Bronchial epithelial cell (primary cell): Measurements from ENCODE around the gene SEMA5B. TPM values are rescaled to one million over a fixed set of nuclear protein-coding genes. Genes with fewer than 3 reads are reported as not detected.
A peak's percentile ranks its signal among the peaks of the same experiment; 100 is the strongest.

ENCODE experiments used
- DNase-seq: peaks from one replicate; pipeline ENCODE4 v3.0.0-alpha.2; 2010; ENCODE audit warnings: low read depth
- FAIRE-seq: peaks from 2 replicates; lab custom pipeline; 2011; peaks lifted over from hg19 to GRCh38; lab: Jason Lieb, UNC
- H3K27me3 ChIP-seq: 2 replicates; pipeline ENCODE4 v1.5.1; 2011; ENCODE audit warnings: low read length; ENCODE audit not compliant: control insufficient read depth, insufficient read depth
- H3K36me3 ChIP-seq: 2 replicates; pipeline ENCODE4 v1.5.1; 2011; ENCODE audit warnings: low read length; ENCODE audit not compliant: control insufficient read depth, insufficient read depth
- H3K4me3 ChIP-seq: 2 replicates; pipeline ENCODE4 v1.5.1; 2011; ENCODE audit warnings: mild to moderate bottlenecking, low read depth, low read length, control low read depth
- total RNA-seq: library from RNA; depleted of rRNA; stranded (reverse); fragments of >200 nt; gene quantifications from 2 replicates; pipeline ENCODE4 v1.2.1, GENCODE V29; 2014
- TF ChIP-seq, protein P1 (sequence below): IDR thresholded peaks from 2 replicates; pipeline ENCODE4 v1.5.1; 2011; ENCODE audit warnings: mild to moderate bottlenecking, moderate library complexity, low read length, control low read depth, inconsistent platforms; ENCODE audit not compliant: insufficient read depth, severe bottlenecking

Gene SEMA5B
- total RNA-seq, 1 donor from 2014 or later = under 0.01 TPM

DNA sequence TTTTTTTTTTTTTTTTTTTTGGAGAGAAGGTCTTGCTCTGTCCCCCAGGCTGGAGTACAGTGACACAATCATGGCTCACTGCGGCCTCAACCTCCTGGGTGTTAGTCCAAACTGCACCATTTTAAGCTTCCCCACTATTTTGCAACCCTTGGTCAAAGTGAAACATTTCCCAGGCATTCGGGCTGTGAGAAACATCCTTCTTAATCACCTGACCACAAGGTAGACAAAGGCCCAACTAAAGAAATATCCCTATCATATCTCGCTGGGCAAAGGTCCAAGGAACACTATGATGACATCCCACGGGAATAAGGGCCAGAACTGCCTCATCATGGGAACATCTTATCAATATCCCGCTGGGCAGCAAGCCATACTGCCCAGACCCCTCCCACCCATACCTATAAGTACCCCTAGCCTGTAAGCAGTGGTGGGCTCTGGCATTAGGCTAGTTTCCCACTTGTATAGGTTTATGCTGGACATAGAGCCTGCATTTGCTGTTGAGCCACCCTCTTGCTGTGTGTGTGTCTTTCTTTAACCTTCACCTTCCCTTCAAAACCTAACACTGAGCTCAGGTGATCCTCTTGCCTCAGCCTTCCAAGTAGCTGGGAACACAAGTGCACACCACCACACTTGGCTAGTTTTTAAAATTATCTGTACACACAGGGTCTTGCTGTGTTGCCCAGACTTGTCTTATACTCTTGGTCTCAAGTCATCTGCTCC is 95.2 kb downstream of the SEMA5B start:
- Histone ChIP-seq H3K27me3 (no peaks in the 10 kb centered on the region), H3K4me3 (no peak overlapping the region), H3K36me3 (no peaks in the 10 kb centered on the region)
- FAIRE-seq (no peak), DNase-seq (peak; percentile 99)
- TF ChIP-seq, protein P1, sequence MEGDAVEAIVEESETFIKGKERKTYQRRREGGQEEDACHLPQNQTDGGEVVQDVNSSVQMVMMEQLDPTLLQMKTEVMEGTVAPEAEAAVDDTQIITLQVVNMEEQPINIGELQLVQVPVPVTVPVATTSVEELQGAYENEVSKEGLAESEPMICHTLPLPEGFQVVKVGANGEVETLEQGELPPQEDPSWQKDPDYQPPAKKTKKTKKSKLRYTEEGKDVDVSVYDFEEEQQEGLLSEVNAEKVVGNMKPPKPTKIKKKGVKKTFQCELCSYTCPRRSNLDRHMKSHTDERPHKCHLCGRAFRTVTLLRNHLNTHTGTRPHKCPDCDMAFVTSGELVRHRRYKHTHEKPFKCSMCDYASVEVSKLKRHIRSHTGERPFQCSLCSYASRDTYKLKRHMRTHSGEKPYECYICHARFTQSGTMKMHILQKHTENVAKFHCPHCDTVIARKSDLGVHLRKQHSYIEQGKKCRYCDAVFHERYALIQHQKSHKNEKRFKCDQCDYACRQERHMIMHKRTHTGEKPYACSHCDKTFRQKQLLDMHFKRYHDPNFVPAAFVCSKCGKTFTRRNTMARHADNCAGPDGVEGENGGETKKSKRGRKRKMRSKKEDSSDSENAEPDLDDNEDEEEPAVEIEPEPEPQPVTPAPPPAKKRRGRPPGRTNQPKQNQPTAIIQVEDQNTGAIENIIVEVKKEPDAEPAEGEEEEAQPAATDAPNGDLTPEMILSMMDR = no peak

DNA sequence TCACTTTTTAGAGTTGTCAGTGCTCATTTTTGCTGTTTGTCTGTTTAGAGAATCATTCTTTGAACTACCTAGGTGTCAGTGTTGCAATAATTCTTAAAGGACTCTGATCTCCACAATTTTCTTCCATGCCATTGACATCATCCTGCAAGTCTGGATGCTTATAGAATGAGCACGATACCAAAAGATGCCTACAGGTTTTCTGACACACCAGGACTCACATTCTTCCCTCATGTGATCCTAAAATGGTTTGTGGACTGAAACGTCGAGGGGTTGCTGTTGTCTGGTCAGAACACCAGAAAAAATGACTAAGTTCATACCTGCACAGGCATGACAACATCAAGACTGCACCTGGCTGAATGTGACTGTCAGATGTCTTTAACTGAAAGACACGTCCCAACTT is 95.9 kb downstream of the SEMA5B start:
- DNase-seq = peak; percentile 100
- H3K36me3 ChIP-seq = no peaks in the 10 kb centered on the region
- H3K27me3 ChIP-seq = no peaks in the 10 kb centered on the region
- TF ChIP-seq, protein P1 = no peak
- no peak overlapping the region for H3K4me3 ChIP-seq
- peak; percentile 91 for FAIRE-seq

DNA sequence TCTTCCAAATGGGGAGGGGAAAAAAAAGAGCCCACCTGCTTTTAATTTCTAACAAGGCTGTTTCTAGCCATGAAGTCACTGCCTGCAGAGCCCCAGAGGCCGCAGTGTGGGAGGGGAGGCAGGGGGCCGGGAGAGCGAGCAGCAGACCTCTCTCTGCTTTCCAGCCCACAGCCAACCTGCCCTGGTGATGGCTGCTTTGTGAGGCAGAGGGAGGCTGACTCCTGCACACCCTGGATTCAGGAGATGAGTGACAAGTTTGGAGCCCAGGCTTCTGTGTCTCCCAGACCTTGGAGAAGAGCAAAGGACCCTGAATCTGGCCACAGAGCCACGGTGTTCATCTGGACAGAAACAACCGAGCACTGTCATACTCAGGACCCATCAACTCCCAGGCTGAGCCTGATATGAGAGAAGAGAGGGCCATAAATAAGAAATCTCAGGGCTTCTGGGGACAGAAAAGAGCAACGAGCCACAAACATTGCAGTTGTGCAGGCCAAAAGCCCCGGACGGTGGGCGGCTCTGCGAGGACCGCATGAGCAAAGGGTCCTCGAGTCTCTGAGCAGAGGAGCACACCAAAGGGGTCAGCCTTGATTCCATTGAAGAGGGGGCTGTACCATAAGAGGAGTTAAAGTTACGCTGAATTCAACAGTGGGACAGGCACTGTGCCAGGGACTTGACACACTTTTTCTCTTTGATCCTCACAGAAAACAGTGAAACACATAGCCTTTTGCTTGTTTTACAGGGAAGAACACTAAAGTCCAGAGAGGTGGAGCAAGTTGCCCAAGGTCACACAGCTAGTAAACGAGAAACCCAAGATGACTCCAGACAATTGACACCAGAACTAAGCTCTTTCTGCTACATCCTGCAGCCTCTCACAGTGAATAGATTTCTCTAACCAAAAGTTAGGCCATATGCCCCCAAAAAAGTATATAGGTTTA is 97.2 kb downstream of the SEMA5B start:
- Histone ChIP-seq H3K27me3 (no peaks in the 10 kb centered on the region), H3K36me3 (no peaks in the 10 kb centered on the region), H3K4me3 (no peak overlapping the region)
- TF ChIP-seq, protein P1 = no peak
- DNase-seq = no peak
- no peak for FAIRE-seq

DNA sequence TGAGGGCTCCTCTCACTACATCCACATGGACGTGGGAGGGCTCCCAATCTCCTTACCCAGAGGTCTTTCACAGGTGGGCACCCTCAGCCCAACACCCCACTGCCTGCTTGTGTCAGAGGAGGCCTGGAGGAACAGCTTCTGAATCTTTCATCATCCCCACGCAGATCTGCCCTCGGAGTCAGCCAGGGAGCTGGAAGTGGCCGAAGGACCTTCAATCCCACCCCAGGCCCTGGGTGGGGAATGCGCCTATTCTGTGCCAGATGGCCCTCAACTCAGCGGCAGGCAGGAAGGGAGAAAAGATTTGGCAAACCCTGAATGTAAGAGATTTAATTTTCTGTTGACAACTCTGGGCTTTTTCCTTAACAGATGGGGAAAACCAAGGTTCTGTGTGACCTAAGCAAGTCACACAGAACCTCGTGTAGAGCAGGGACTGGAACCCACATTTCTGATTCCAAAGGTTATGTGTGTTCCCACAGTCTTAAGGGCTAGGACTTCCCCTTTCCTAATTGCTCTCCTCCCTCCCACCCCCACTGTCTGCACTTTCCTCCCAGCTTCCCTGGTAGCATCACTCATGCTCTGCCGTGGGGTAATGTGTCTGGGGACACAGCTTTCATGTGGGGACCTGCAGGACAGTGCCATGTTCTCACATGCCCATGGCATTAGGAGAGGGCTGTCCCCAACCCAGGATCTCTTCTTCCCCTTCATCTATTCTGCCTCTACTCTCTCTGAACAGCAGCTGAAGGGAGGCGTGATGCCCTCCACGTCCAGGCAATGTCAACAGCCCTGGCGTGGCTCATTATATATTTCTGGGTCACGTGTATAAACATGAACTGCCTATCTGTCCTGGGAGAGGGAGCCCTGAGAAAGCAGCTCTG is 98.1 kb downstream of the SEMA5B start:
- Histone ChIP-seq H3K36me3 (no peaks in the 10 kb centered on the region), H3K27me3 (no peaks in the 10 kb centered on the region), H3K4me3 (no peak overlapping the region)
- peak; percentile 56 for DNase-seq
- FAIRE-seq = peak; percentile 64
- TF ChIP-seq, protein P1 = no peak

DNA sequence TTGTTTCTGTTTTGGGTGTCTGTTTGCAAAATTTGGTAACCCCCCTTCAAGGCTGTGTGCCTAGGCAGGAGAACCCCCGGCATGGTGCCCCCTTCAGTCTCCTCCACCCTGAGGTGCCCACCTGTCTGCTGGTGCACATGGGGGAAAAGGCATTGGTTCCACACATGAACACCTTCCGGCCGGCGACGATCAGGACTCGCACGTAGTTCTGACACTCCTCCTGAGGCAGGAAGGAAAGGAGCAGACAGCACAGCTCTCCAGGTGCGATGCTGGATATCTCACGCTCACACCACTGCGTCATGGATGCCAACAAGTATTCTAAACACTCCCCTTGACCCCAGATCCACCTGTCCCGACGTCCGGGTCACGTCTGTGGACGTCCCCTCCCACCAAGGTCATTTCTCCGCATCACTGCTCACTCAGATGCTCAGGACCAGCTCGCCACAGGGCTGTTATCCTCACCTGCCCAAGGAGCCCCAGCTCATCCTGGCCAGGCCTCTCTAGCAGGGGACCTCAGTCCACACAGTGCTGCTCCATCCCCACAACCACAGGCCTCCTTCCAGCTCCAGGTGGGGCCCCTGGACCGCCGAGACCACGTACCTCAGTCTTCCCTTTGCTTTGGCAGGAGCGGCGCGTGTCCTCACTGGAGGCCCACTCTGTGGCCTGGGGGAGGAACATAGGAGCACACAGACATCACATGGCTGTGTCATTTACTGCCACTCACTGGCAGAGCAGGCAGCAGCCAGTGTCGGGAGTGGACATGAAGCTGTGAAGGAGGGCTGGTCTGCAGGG is 99.0 kb downstream of the SEMA5B start:
- H3K27me3 ChIP-seq = peaks cover under 1% of the 10 kb centered on the region
- H3K36me3 ChIP-seq = no peaks in the 10 kb centered on the region
- no peak overlapping the region for H3K4me3 ChIP-seq
- no peak for DNase-seq
- FAIRE-seq = peak; percentile 92
- TF ChIP-seq, protein P1 = no peak
